Measurements from ENCODE around the gene EPHA6.

DNA sequence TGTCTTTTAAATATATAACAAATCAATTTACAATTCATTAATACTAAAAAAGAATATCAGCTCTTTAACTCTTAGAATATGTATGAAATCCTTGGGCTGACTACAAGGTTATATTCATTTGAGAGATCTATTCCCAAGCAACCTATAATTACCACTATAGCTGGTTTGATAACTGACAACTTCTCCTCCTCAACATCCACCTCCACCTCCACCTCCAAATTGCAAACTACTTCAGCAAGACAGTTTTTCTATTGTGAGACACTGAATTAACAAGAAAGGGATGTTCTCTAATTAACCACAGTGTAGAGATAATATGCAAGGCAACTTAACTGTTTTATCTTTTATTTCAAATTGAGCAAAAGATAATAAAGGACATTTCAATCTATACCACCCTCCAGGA, 665.3 kb downstream of the EPHA6 start:
- TF ChIP-seq, protein P1, sequence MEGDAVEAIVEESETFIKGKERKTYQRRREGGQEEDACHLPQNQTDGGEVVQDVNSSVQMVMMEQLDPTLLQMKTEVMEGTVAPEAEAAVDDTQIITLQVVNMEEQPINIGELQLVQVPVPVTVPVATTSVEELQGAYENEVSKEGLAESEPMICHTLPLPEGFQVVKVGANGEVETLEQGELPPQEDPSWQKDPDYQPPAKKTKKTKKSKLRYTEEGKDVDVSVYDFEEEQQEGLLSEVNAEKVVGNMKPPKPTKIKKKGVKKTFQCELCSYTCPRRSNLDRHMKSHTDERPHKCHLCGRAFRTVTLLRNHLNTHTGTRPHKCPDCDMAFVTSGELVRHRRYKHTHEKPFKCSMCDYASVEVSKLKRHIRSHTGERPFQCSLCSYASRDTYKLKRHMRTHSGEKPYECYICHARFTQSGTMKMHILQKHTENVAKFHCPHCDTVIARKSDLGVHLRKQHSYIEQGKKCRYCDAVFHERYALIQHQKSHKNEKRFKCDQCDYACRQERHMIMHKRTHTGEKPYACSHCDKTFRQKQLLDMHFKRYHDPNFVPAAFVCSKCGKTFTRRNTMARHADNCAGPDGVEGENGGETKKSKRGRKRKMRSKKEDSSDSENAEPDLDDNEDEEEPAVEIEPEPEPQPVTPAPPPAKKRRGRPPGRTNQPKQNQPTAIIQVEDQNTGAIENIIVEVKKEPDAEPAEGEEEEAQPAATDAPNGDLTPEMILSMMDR (IDR thresholded peaks at IDR 0.05): no peak
- no peak for TF ChIP-seq POLR2AphosphoS5 (IDR thresholded peaks at IDR 0.05; ENCODE audit: insufficient read depth in 1 of 2, low read depth in 1 of 2)
